IPS-20b (cell line): ENCODE measurements around the gene SEMA5B.

ENCODE experiments used
- H3K27ac ChIP-seq: one replicate; pipeline ENCODE4 v1.5.1; 2013; ENCODE audit warnings: low read length
- H3K27me3 ChIP-seq: 2 replicates; pipeline ENCODE4 v1.6.1; 2013; ENCODE audit warnings: mild to moderate bottlenecking, low read length, inconsistent platforms; ENCODE audit not compliant: insufficient read depth
- H3K36me3 ChIP-seq: 2 replicates; pipeline ENCODE4 v1.6.1; 2013; ENCODE audit warnings: low read depth, mild to moderate bottlenecking, inconsistent platforms, low read length, moderate library complexity; ENCODE audit not compliant: insufficient read depth
- H3K4me1 ChIP-seq: 2 replicates; pipeline ENCODE4 v1.6.1; 2013; ENCODE audit warnings: mild to moderate bottlenecking, control low read depth, inconsistent platforms, low read length, moderate library complexity; ENCODE audit not compliant: insufficient read depth
- H3K4me3 ChIP-seq: 2 replicates; pipeline ENCODE4 v1.5.1; 2013; ENCODE audit warnings: mild to moderate bottlenecking, low read length, inconsistent platforms
- H3K9ac ChIP-seq: 2 replicates; pipeline ENCODE4 v1.6.1; 2013; ENCODE audit warnings: low read depth, mild to moderate bottlenecking, inconsistent platforms, low read length, moderate library complexity
- H3K9me3 ChIP-seq: 2 replicates; pipeline ENCODE4 v1.6.1; 2013; ENCODE audit warnings: mild to moderate bottlenecking, low read depth, low read length, inconsistent platforms; ENCODE audit not compliant: insufficient read depth

The SEMA5B gene

GRCh38 chr3:122947196-122947595 lies 80.4 kb downstream of the SEMA5B start:
- no peaks in the 10 kb centered on the region for H3K36me3 ChIP-seq
- H3K27ac ChIP-seq = no peak overlapping the region
- peaks cover 4% of the 10 kb centered on the region; the same call in 1 of the 2 replicates for H3K27me3 ChIP-seq
- no peak overlapping the region for H3K9ac ChIP-seq
- peaks cover 6% of the 10 kb centered on the region; the same call in 1 of the 2 replicates for H3K4me1 ChIP-seq
- no peaks in the 10 kb centered on the region for H3K9me3 ChIP-seq
- H3K4me3 ChIP-seq = no peak overlapping the region

- Histone ChIP-seq H3K36me3 (no peaks in the 10 kb centered on the region), H3K27ac (no peak overlapping the region), H3K9ac (no peak overlapping the region), H3K4me1 (peaks cover 6% of the 10 kb centered on the region; the same call in 1 of the 2 replicates), H3K27me3 (peaks cover 4% of the 10 kb centered on the region; the same call in 1 of the 2 replicates), H3K4me3 (no peak overlapping the region), H3K9me3 (no peaks in the 10 kb centered on the region)
These were observed 81.4 kb downstream of the SEMA5B start for GRCh38 chr3:122946185-122946584.

- H3K27me3 ChIP-seq = peaks cover 4% of the 10 kb centered on the region; the same call in 1 of the 2 replicates
- H3K4me3 ChIP-seq = no peak overlapping the region
- H3K36me3 ChIP-seq = no peaks in the 10 kb centered on the region
- H3K27ac ChIP-seq = no peak overlapping the region
- H3K9ac ChIP-seq = no peak overlapping the region
- peaks cover 6% of the 10 kb centered on the region; the same call in 1 of the 2 replicates for H3K4me1 ChIP-seq
- H3K9me3 ChIP-seq = no peaks in the 10 kb centered on the region
These were observed 82.3 kb downstream of the SEMA5B start for GRCh38 chr3:122945230-122945629.

- H3K4me1 ChIP-seq = peaks cover 6% of the 10 kb centered on the region; the same call in 1 of the 2 replicates
- H3K27me3 ChIP-seq = peaks cover 4% of the 10 kb centered on the region; the same call in 1 of the 2 replicates
- H3K4me3 ChIP-seq = no peak overlapping the region
- H3K36me3 ChIP-seq = no peaks in the 10 kb centered on the region
- H3K9ac ChIP-seq = no peak overlapping the region
- H3K27ac ChIP-seq = no peak overlapping the region
- H3K9me3 ChIP-seq = no peaks in the 10 kb centered on the region
These were observed 82.8 kb downstream of the SEMA5B start for GRCh38 chr3:122944671-122945161.

GRCh38 chr3:122943828-122944190 lies 83.8 kb downstream of the SEMA5B start:
- Histone ChIP-seq H3K9me3 (no peaks in the 10 kb centered on the region), H3K36me3 (no peaks in the 10 kb centered on the region), H3K27ac (no peak overlapping the region), H3K9ac (no peak overlapping the region), H3K27me3 (peaks cover 4% of the 10 kb centered on the region; the same call in 1 of the 2 replicates), H3K4me3 (no peak overlapping the region), H3K4me1 (peaks cover 6% of the 10 kb centered on the region; the same call in 1 of the 2 replicates)

- Histone ChIP-seq H3K27me3 (peaks cover 4% of the 10 kb centered on the region; the same call in 1 of the 2 replicates), H3K9me3 (no peaks in the 10 kb centered on the region), H3K9ac (no peak overlapping the region), H3K27ac (no peak overlapping the region), H3K4me1 (0 out of 2 replicates have a peak, but pooled peaks cover 4% of the 10 kb centered on the region), H3K4me3 (no peak overlapping the region), H3K36me3 (no peaks in the 10 kb centered on the region)
These were observed 84.4 kb downstream of the SEMA5B start for GRCh38 chr3:122942937-122943827.

- Histone ChIP-seq H3K36me3 (no peaks in the 10 kb centered on the region), H3K9ac (no peak overlapping the region), H3K4me3 (no peak overlapping the region), H3K4me1 (0 out of 2 replicates have a peak, but pooled peaks cover 4% of the 10 kb centered on the region), H3K27me3 (peaks cover 4% of the 10 kb centered on the region; the same call in 1 of the 2 replicates), H3K9me3 (no peaks in the 10 kb centered on the region), H3K27ac (no peak overlapping the region)
These were observed 85.3 kb downstream of the SEMA5B start for GRCh38 chr3:122942239-122942638.

- Histone ChIP-seq H3K27ac (no peak overlapping the region), H3K4me3 (no peak overlapping the region), H3K27me3 (peaks cover 4% of the 10 kb centered on the region; the same call in 1 of the 2 replicates), H3K4me1 (0 out of 2 replicates have a peak, but pooled peaks cover 3% of the 10 kb centered on the region), H3K9me3 (no peaks in the 10 kb centered on the region), H3K36me3 (no peaks in the 10 kb centered on the region), H3K9ac (no peak overlapping the region)
These were observed 86.0 kb downstream of the SEMA5B start for GRCh38 chr3:122941228-122942206.

GRCh38 chr3:122940628-122941086 lies 86.9 kb downstream of the SEMA5B start:
- no peak overlapping the region for H3K4me3 ChIP-seq
- H3K9me3 ChIP-seq = no peaks in the 10 kb centered on the region
- H3K36me3 ChIP-seq = no peaks in the 10 kb centered on the region
- peaks cover 4% of the 10 kb centered on the region; the same call in 1 of the 2 replicates for H3K27me3 ChIP-seq
- no peaks in the 10 kb centered on the region for H3K4me1 ChIP-seq
- no peak overlapping the region for H3K27ac ChIP-seq
- H3K9ac ChIP-seq = no peak overlapping the region

- Histone ChIP-seq H3K27me3 (no peaks in the 10 kb centered on the region; the same call in 1 of the 2 replicates), H3K9ac (no peak overlapping the region), H3K4me3 (no peak overlapping the region), H3K36me3 (no peaks in the 10 kb centered on the region), H3K4me1 (no peaks in the 10 kb centered on the region), H3K9me3 (no peaks in the 10 kb centered on the region), H3K27ac (no peak overlapping the region)
These were observed 88.7 kb downstream of the SEMA5B start for GRCh38 chr3:122938783-122939425.

GRCh38 chr3:122937745-122938144 lies 89.8 kb downstream of the SEMA5B start:
- H3K36me3 ChIP-seq = no peaks in the 10 kb centered on the region
- H3K4me1 ChIP-seq = no peaks in the 10 kb centered on the region
- H3K9ac ChIP-seq = no peak overlapping the region
- no peaks in the 10 kb centered on the region for H3K9me3 ChIP-seq
- no peak overlapping the region for H3K4me3 ChIP-seq
- no peak overlapping the region for H3K27ac ChIP-seq
- H3K27me3 ChIP-seq = no peaks in the 10 kb centered on the region
